GM12874 (cell line): ENCODE results near the gene HS3ST6.

ENCODE experiments used
- TF ChIP-seq, protein P1 (sequence below): IDR thresholded peaks from 2 replicates; pipeline ENCODE4 v1.5.1; 2011; ENCODE audit warnings: low read depth, mild to moderate bottlenecking, control low read depth, low read length, moderate library complexity; ENCODE audit not compliant: insufficient read depth

The HS3ST6 gene

GRCh38 chr16:1941162-1942046, 23.2 kb upstream of the HS3ST6 start:
- TF ChIP-seq, protein P1, sequence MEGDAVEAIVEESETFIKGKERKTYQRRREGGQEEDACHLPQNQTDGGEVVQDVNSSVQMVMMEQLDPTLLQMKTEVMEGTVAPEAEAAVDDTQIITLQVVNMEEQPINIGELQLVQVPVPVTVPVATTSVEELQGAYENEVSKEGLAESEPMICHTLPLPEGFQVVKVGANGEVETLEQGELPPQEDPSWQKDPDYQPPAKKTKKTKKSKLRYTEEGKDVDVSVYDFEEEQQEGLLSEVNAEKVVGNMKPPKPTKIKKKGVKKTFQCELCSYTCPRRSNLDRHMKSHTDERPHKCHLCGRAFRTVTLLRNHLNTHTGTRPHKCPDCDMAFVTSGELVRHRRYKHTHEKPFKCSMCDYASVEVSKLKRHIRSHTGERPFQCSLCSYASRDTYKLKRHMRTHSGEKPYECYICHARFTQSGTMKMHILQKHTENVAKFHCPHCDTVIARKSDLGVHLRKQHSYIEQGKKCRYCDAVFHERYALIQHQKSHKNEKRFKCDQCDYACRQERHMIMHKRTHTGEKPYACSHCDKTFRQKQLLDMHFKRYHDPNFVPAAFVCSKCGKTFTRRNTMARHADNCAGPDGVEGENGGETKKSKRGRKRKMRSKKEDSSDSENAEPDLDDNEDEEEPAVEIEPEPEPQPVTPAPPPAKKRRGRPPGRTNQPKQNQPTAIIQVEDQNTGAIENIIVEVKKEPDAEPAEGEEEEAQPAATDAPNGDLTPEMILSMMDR, result no peak

- TF ChIP-seq, protein P1, result no peak
These were observed 22.3 kb upstream of the HS3ST6 start for GRCh38 chr16:1940273-1941161.

DNA sequence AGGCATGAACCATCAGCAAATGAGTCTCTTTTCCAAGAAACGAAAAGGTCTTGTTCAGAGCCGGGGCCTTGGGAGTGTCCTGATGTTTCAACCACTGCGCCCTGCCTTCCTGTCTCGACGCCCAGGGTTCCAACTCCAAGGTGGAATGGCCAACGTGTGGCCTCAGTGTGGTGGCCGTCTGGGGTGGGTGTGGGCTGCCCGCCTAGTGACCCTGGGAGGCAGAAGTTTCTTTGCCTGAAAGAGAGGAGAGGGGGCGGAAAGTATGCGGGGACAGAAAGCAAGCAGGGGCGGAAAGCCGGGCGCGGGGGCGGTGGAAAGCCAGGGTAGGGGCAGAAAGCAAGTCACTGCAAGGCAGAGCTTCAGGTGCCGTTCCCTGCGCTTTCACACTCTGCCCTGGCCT, 20.7 kb upstream of the HS3ST6 start:
- TF ChIP-seq, protein P1, result no peak

DNA sequence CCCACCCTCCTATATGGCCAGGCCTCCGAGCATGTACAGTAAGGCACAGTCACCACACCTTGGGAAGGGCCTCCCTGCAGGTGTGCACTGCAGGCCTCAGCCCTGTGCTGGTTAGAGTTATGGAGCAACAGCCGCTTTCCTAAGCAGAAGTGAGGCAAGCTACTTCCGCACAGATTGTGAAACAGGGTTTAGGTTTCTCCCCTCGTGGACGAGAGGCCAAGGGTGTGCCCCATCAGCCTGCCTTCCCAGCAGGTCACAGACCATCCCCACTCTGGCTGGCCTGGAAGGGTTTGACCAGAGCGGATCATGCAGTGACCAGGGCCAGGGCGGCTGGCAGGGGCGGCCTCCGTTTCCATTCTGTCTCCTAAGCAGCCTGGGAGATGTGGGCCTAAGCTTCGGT, 20.1 kb upstream of the HS3ST6 start:
- TF ChIP-seq, protein P1, result no peak

DNA sequence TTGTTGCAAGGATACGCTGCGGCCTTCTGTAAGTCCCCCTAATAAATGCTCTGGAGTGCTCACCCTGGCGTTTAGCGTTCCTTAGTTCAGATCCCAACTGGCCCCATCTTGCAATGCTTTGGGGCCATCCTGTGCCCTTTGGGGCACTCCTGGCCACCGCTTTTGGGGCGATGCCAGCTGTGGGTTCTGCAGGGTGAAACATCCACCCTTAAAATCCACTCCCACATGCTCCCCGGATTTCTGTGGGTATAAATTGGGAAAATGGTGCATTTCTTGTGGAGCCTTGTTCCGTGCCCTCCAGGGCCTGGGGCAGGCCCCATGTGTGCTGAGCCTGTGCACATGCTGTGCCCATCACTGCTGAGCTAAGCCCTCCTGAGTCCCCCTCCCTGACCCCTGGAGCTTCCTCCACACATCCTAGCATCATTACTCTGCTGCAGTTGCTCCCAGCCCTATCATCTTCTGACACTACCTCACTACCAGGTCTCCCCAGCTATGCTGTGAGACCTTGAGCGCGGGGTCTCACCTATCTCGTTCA, 18.8 kb upstream of the HS3ST6 start:
- TF ChIP-seq, protein P1, result no peak

- TF ChIP-seq, protein P1, result no peak
These were observed 15.0 kb upstream of the HS3ST6 start for GRCh38 chr16:1933097-1933661.
